Upper lobe of left lung (tissue), 4 donors: ENCODE data around the gene PRCC.

Source experiments
- CTCF ChIP-seq, 6 experiments: fragments of 450-650 bp in 4 of 6; fragments of 200-600 bp in 2 of 6; sonication (generic) in 2 of 6; IDR thresholded peaks; one replicate each; pipeline ENCODE4 v1.5.1; 2016 to 2019; ENCODE audit warnings: antibody characterized with exemption in 6 of 6
- POLR2A ChIP-seq, 4 donors: fragments of 450-650 bp; IDR thresholded peaks; one replicate each; pipeline ENCODE4 v1.5.1; 2016 to 2017; ENCODE audit warnings: antibody characterized with exemption in 4 of 4, mild to moderate bottlenecking in 2 of 4

DNA sequence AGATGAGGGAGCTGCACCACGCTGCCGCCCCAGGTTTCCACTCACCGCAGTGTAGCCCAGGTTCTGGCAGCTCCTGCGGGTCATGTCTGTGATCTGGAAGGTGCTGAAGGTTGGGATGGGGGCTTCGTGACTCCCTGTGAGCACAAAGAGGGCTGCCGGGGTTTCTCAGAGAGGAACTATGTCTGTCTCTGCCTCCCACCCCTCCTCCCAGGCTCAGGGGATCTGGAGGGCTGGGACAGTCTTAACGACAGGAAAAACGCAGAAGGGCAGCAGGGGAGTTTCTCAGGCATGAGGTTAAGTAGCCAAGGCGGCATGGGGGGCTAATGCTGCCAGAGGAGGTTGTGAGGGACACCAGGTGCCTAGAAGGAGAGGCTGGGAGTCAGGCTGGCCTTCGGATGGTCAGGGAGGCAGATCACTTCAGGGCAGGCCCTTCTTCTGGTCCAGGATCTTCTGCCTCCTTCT, 48.7 kb downstream of the PRCC start:
- no peak for TF ChIP-seq POLR2A (IDR thresholded peaks at IDR 0.05)
- no peak for TF ChIP-seq CTCF (IDR thresholded peaks at IDR 0.05)
